GM11168 (cell line): Measurements from ENCODE around the gene SNX7.

ENCODE experiments used
- in situ Hi-C: fragments of 300-500 bp; cut with MboI; formaldehyde crosslinking; loops from one replicate; pipeline ENCODE4 v1.12.0; 2022; ENCODE audit warnings: low sequenced_read_pairs; ENCODE audit not compliant: unreplicated experiment

The SNX7 gene

DNA sequence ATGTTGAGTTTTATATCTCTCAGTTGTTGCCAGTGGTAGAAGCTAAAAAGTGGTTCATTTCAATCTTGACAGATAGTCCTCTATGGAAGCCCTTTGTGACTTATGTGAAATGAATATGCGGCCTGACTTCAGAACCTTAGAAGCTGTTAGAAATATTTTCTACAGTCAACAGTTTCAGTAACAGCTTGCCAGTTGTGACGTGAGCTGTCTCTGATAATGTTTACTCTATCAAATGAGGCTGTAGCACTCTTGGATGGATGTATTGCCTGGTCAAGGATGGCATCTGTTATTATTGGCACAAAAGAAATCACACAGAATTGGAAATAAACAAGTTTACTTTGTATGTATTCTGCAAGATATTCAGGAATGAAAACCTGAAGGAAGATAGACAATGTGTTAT, 31.9 kb downstream of the SNX7 start:
- in situ Hi-C loops: no loop called here

GRCh38 chr1:98696077-98696476, 34.6 kb downstream of the SNX7 start:
- in situ Hi-C loops: no loop called here

DNA sequence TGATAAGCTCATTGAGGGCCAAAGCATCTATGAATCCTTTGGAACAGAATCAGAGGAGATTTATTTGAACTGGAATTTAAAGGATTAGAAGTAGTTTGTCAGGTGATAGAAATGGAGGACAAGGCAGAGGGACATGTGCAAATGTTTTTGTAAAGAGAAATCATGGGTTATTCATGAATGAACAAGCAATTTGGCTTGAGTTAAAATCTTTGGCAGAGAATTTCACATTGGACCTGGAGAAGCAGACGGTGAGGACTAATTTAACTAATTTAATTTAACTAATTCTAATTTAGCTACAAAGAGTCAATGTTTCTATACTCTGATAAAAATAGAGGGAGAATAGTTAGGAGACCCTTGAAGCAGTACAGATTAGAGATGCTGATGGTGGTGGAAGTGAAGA, 36.3 kb downstream of the SNX7 start:
- in situ Hi-C loops: no loop called here

DNA sequence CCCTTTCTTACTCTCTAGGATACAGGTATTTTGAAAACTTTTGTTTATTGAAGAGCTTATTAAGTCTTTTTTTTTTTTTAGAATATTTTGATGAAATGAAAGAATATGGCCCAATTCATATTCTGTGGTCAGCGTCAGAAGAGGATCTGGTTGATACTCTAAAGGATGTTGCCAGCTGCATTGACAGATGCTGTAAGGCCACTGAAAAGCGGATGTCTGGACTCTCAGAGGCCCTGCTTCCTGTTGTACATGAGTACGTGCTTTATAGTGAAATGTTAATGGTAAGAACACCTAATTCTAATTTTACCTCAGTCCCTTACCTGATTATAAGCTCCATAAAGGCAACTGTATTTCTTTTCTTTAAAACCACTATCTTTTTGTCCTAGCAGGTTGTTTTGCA, 37.1 kb downstream of the SNX7 start:
- in situ Hi-C loops: no loop called here

DNA sequence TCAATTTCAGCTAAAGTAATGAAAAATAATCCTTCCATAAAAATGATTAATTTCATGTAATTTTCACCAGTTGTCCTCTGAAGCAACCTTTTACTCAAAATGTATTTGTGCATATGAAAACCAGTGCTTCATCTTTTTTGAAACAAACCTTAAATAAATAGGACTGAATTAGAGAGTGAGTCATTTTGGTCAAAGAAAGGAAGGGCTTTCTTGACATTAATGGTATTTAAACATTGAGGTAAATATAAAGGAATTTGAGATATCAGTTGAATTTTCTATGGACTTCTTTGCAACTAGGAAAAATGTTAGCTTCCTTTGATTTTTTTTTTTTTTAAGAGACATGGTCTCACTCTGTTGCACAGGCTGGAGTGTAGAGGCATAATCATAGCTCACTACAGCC, 38.7 kb downstream of the SNX7 start:
- in situ Hi-C loops: no loop called here

- in situ Hi-C loops: no loop called here
Measured at GRCh38 chr1:98702976-98703375, 41.5 kb downstream of the SNX7 start.

- in situ Hi-C loops: no loop called here
Measured at GRCh38 chr1:98704474-98704873, 43.0 kb downstream of the SNX7 start.

DNA sequence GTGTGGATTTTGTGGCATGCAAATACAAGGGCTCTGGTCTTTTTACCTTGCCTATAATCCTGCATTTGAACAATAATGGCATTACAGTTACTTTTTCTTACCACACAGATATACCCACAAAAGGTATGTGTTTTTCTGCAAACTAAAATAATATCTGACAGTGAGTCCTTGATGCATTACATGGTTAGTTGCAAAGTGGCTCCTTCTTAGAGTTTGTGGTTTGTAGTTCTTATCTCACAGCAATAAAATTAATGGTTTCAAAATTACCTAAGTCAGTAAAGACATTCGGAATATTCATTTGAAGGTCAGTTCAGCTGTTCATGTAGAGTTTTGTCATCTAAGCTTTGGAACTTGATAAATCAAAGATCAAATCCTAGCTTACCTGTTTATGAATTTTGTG, 43.5 kb downstream of the SNX7 start:
- in situ Hi-C loops: no loop called here

GRCh38 chr1:98705591-98705990, 44.1 kb downstream of the SNX7 start:
- in situ Hi-C loops: no loop called here

DNA sequence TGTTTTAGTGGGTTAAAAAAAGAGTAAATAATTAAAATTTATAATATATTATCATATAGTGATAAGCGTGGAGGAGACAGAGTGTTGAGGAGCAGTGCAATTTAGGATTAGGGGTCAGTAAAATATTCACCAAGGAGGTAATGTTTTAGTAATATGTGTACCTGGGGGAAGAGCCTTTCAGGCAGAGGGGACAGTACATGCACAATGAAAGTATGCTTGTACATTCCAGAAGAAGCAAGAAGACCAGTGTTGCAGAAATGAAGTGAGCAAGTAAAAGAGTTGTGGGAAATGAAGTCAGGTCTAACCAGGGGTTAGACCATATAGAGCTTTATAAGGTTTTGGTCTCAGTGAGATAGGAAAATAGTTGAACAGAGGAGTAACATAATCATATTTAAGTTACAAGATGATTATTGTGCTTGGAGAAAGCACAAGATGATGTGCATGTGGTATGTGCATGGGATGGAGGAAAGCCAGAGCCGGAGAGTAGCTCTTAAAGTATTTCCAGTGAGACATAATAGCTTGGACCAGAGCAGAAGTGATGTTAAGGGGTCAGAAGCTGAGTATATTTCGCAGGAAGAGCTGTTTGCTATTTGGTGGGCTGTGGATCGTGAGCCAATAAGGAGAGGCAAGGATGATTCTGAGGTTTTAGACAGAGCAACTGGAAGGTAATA, 44.8 kb downstream of the SNX7 start:
- in situ Hi-C loops: no loop called here

GRCh38 chr1:98707556-98707955, 46.0 kb downstream of the SNX7 start:
- in situ Hi-C loops: no loop called here

DNA sequence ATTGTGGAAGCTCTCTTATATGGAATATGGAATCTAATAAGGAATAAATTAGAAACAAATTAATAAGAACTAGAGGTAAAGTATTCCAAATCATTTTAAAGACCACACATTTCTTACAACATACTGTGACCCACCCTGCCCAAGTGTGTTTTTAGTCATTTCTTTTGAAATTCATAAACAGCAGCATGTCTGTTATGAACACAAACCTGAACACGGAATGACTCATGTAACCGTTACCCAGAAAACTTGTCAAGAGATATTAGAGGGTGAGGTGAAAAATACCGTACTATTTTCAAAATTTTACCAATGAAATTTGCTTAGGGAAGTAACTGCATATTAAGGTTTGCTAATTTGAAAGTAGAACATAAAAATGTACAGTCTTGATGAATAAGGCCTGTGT, 48.4 kb downstream of the SNX7 start:
- in situ Hi-C loops: no loop called here

DNA sequence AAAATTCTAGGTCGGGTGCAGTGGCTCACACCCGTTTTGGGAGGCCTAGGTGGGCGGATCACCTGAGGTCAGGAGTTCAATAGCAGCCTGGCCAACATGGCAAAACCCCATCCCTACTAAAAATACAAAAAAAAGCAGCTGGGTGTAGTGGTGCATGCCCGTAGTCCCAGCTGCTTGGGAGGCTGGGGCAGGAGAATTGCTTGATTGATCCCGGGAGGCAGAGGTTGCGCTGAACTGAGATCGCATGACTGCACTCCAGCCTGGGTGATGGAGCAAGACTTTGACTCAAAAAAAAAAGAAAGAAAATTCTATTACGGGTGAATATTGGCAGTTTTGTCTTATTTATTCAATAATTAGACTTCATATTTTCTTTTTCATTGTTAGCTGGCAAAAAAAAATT, 62.1 kb downstream of the SNX7 start:
- in situ Hi-C loops: no loop called here

GRCh38 chr1:98732985-98733781, 71.7 kb downstream of the SNX7 start:
- in situ Hi-C loops: no loop called here

- in situ Hi-C loops: no loop called here
Measured at GRCh38 chr1:98733782-98734112, 72.2 kb downstream of the SNX7 start.

DNA sequence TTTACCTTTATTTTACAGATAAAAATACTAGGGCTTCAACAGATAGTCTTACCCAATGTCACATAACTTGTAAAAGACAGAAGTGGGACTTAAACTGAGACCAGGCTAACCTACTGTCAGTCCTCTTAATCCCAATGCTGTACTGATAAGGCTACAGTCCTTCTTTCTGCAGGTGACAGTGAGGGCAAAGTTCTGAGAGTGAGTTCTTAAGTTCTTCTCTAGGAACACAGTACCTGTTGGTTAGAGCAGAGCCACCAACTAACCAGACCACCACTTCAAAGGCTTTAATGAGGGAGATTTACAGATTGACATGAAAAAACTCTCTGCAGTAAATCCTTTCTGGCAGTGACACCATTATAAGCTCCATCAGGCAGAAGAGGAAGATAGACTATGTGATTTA, 74.2 kb downstream of the SNX7 start:
- in situ Hi-C loops: no loop called here

GRCh38 chr1:98737835-98738234, 76.3 kb downstream of the SNX7 start:
- in situ Hi-C loops: no loop called here

GRCh38 chr1:98739762-98740161, 78.2 kb downstream of the SNX7 start:
- in situ Hi-C loops: no loop called here

- in situ Hi-C loops: no loop called here
Measured at GRCh38 chr1:98741164-98741563, 79.6 kb downstream of the SNX7 start.

- in situ Hi-C loops: no loop called here
Measured at GRCh38 chr1:98749152-98749756, 87.7 kb downstream of the SNX7 start.

GRCh38 chr1:98754176-98754575, 92.7 kb downstream of the SNX7 start:
- in situ Hi-C loops: no loop called here
